Measurements from ENCODE around the gene IL16. TPM values are rescaled to one million over a fixed set of nuclear protein-coding genes. Genes with fewer than 3 reads are reported as not detected.

The IL16 gene
- total and polyA plus RNA-seq, 2 donors: 10.6 to 20.7 TPM

DNA sequence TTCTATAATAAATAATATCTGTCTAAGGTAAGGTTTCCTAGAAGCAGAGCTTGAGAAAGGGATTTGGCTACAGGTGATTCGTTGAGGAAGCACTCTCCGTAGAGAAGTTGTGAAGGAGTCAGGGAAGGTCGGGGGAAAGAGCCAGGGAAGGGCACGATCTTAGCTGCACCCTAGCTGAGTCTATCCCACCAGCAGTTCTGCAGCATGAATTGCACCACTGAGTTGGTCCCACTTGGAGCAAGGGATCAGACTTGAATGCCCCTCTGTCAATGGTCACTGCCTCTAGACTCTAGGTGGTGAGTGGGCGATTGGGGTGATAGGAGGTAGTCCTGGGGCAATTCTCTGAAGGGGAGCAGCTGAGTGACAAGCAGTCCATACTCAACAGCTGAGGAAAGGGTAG lies 163.8 kb downstream of the IL16 start:
- no peak for DNase-seq (ENCODE audit: extremely low spot score)
- 95% methylated on average over 5 of the region's 5 CpGs for WGBS
- H3K36me3 ChIP-seq (ENCODE audit: insufficient read depth): no peaks in the 10 kb centered on the region
- no peak overlapping the region for H3K27ac ChIP-seq (ENCODE audit: low read depth)
- no peak overlapping the region for H3K4me3 ChIP-seq (ENCODE audit: low read depth, low read length)
- peaks cover 1% of the 10 kb centered on the region for H3K4me1 ChIP-seq (ENCODE audit: insufficient read depth)

DNA sequence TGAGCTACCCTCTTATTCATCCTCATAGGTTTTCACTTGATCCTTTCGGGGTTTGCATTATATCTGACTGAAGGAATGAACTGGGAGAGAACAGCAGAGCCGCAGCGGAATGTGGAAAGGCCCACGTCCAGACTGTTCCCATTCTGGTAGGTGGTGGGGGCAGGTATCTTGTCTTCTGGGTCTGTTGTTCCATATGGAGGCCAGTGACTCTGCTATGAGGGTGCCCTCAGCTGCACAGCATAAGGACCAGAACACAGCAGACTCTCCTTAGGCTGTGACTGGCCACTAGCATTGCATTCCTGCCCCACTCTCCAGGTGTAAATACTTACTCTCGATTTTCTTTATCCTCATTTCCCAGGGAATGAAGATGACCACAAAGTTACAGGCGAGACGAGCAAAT lies 165.2 kb downstream of the IL16 start:
- Histone ChIP-seq H3K27ac (ENCODE audit: low read depth) (no peak overlapping the region), H3K4me1 (ENCODE audit: insufficient read depth) (peaks cover 1% of the 10 kb centered on the region), H3K36me3 (ENCODE audit: insufficient read depth) (no peaks in the 10 kb centered on the region), H3K4me3 (ENCODE audit: low read depth, low read length) (no peak overlapping the region)
- no peak for DNase-seq (ENCODE audit: extremely low spot score)
- 95% methylated on average over 7 of the region's 7 CpGs for WGBS

DNA sequence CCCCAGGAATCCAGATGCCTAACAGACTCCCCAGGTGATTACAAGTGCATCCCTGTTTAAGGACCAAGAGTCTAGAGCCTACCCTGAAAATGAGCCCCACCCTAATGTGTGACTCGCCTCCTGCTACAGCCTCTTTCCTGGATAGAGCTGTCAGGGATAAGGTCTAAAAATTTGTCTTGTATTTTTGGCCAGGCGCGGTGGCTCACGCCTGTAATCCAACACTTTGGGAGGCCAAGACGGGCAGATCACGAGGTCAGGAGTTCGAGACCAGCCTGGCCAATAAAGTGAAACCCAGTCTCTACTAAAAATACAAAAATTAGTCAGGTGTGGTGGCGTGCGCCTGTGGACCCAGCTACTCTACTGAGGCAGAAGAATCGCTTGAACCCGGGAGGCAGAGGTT lies 166.1 kb downstream of the IL16 start:
- Histone ChIP-seq H3K4me3 (ENCODE audit: low read depth, low read length) (no peak overlapping the region), H3K27ac (ENCODE audit: low read depth) (no peak overlapping the region), H3K36me3 (ENCODE audit: insufficient read depth) (no peaks in the 10 kb centered on the region), H3K4me1 (ENCODE audit: insufficient read depth) (peaks cover 1% of the 10 kb centered on the region)
- WGBS: 82% methylated on average over 11 of the region's 11 CpGs
- DNase-seq (ENCODE audit: extremely low spot score): no peak

DNA sequence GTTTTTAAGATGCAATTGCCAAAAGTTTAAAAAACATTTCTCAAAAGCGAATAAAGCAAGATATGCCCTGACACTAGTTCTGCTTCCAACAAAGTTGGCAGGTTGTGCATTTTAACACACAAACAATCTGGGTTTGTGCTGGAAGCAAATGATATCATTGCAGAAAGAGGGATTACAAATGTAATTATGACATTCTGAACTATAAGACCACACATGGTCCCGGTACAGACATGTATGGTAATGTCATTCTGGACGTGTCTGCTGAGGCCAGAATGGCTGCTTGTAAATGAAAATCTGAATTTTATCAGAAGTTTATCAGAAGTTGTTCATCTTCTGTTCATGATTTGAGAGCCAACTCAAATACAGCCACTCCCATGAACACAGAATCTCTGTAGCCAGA lies 166.6 kb downstream of the IL16 start:
- no peak for DNase-seq (ENCODE audit: extremely low spot score)
- Histone ChIP-seq H3K36me3 (ENCODE audit: insufficient read depth) (no peaks in the 10 kb centered on the region), H3K27ac (ENCODE audit: low read depth) (no peak overlapping the region), H3K4me3 (ENCODE audit: low read depth, low read length) (no peak overlapping the region), H3K4me1 (ENCODE audit: insufficient read depth) (peaks cover 1% of the 10 kb centered on the region)
- 54% methylated on average over 3 of the region's 3 CpGs for WGBS

Other genes starting within 250 kb of the IL16 start
- gene MESD, start 207.1 kb upstream of the IL16 start, total RNA-seq: 24.8 TPM
- gene MESD, start 207.1 kb upstream of the IL16 start, polyA plus RNA-seq: 17.7 TPM
- gene TLNRD1, start 196.0 kb upstream of the IL16 start, total RNA-seq: 3.8 TPM
- gene TLNRD1, start 196.0 kb upstream of the IL16 start, polyA plus RNA-seq: 14.0 TPM
- 0.90 TPM for gene CFAP161, start 62.6 kb upstream of the IL16 start, total RNA-seq
- gene CFAP161, start 62.6 kb upstream of the IL16 start, polyA plus RNA-seq: not detected
- gene STARD5, start 127.3 kb downstream of the IL16 start, total RNA-seq: 25.5 TPM
- gene STARD5, start 127.3 kb downstream of the IL16 start, polyA plus RNA-seq: 15.9 TPM
- 0.95 TPM for gene TMC3, start 177.3 kb downstream of the IL16 start, total RNA-seq
- gene TMC3, start 177.3 kb downstream of the IL16 start, polyA plus RNA-seq: 0.62 TPM